Measurements from ENCODE around the gene ITGB4.

Gene ITGB4

DNA sequence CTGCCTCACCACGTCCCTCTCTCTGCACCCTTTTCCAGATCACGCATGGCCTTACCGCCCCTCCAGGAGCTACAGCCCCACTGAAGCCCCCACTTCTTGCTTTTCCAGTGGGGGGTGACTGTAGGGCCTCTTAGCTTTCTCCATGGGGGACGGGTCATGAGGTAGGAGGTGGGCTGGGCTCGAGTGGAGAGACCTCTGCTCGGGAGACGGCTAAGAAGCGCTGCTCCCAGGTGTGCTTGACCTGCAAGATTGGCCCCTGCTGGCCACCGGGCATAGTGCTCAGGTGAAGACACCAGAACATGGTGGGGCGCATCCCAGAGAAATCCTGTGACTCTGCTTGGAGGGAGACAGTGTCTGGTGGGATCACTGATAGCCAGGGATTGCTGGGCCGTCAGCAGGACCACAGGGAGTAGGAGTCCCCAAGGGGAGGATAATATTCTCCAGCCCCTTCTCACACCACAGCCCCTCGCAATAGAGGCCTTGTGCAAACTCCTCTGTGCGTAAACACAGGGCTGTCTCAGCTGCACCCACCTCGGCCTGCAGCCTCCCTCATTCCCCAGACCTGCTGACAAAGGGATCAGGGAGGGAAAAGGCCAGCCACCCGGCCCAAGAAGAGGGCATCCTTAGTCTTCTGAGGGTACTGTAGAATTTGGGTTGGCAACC is 52.7 kb downstream of the ITGB4 start:
- DNase-seq: no peak

DNA sequence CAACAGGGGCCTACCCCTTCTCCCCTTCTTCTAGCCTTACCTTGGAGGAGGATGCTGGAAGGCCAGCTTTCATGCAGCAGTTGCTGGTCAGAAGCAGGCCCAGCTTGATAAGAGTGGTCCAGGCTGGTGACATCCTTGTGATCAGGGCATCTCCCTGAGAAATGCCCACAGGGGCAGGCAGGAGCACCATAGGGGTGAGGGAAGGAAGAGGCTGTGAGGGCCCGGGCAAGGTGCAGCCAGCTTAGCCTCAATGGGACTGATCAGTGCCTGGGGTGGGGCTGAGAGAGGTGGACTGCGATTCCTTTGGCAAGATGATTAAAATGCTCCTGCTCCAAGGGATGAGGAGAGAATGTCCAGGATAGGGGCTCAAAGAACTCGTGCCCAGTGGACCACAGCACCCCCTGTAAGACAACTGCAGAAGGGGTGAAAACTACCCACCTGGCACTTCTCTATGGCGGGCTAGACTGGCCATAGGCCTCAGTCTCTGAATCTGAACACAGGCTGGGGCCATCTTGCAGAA is 53.3 kb downstream of the ITGB4 start:
- DNase-seq: no peak

DNA sequence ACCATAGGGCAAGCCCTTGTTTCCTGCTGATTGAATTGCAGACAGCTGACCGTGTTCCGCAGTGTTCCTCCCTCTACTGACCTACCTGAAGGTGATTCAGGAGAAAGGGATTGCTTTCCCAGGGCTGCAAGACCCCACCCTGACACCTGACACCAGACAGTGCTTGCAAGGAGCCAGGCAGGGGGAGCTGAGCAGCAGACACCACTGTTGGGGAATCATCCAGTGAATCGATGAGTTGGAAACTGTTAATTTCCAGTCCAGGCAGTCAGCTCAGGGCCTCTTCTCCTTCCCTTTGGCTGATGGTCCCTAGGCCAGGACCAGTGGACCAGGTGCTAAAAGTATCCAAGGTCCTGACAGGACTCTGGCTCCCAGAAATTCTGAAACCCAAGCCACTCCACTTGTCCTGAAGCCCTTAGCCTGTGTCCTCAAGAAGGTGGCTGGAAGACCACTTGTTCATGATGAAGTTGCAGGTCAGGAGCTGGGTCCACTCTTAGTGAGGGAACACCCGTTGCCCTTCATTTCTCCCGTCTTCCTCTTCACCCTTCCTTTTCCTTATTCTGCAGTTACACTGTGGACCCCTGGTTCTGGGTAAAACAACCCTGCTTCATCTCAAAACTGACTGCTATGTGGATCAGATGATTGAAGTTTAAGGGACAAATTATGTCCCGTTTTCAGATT is 53.9 kb downstream of the ITGB4 start:
- peak; percentile 50 for DNase-seq

DNA sequence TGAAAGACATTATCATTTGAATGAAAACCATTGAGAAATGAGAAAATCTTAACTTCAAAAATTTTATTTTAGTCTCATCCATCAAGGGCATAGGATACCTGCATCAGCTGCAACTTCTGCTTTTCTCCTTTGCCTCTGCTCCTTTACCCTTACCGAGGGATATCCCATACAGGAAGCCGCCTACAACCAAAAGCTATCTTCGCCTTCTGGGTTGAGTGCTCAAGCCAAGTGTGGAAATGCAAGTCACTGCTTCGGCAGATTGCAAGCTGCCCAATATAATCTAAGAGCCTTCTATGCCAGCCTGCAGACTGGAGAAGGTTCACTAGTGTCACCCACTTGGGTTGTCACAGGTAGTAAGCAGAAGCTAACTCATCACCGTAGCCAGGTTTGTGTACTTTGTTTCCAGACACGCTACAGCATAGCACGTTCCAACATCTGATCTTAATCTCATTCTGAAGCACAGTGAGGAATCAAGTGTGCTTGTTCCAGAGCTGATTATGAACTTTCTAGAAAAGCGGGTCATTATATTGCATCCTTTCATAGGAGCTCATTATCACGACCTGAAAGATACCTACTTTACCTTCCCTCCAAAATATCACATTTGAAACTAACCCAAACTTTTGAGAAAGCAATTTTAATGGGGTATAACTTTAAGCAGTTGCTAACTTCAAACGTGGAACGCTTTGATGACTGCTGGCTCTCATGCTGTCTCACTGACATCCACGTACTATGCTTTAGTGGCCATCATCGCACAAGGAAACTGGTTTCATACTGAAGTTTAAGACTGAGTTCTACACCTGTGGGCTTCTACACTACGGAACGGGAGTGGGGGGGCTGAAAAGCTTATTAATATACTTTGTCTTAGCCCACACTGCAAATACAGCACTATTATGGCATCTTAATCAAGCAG is 55.4 kb downstream of the ITGB4 start:
- DNase-seq: peak; percentile 33

DNA sequence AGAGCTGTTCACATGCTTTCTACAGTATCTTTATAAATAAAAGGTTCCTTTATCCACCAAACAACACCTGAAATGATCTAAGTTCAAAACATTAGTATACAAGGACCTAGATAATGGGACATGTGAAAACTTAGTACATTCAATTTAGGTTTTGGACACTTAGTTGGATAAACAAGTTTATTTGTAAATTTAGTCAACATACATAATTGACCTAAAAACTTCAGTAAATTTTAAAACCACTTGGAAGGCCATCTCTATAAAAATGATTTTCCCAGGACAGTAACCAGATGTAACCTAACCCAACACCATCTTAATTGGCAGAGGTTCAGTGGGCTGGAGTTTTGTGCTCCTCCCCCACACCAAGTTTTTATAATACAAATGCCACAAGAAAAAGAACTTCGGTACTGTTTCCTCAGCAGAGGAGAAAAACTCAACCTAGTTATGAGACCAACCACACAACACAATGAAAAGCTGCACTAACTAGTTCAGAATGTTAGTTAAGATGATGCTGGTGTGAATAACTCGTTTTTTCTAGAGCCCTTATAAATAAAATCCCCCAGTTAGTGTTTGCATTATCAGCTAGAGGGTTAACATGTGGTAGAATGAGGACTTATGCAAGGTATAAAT is 56.1 kb downstream of the ITGB4 start:
- no peak for DNase-seq

DNA sequence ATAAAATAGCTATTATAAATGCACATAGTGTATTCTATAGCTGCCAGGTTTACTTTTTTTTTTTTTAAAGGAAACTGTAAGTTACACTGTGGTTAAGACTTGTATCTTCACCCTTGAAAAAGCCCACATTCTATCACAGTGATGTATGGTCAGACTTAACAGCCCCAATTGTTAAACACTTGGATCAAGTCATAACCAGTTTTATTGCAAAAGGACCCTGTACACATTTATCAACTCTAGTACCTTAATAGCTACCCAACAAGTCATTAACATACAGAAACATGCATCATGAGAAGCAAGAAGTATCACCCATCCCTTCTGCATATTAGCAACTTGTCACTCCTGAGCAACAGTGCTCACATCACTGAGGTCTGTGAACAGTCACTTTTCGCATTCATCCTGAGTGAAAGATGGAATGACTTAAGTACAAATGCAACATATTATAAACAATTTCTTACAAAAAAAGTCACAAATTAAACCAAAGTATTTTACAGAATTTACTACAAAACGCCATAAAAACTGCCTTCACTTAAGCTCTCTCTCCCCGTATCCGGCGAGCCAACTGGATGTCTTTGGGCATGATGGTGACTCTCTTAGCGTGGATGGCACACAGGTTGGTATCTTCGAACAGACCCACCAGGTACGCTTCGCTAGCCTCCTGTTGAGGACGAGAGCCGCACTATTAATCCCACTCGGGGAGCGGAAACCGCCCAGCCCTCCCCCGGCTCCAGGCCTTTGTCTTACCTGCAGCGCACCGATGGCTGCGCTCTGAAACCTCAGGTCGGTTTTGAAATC is 57.0 kb downstream of the ITGB4 start:
- peak; percentile 61 for DNase-seq

DNA sequence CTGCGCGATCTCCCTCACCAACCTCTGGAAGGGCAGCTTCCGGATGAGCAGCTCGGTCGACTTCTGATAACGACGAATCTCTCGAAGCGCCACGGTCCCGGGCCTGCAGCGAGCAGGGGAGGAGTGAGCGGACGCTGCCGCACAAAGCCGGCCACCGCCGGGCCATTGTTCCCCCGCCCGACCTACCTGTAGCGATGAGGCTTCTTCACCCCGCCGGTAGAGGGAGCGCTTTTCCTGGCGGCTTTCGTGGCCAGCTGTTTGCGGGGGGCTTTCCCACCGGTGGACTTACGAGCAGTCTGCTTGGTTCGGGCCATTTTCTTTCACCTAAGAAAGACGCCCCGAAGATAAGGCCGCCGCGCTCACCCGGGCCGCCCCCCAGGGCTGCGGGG is 57.6 kb downstream of the ITGB4 start:
- peak; percentile 90 for DNase-seq

DNA sequence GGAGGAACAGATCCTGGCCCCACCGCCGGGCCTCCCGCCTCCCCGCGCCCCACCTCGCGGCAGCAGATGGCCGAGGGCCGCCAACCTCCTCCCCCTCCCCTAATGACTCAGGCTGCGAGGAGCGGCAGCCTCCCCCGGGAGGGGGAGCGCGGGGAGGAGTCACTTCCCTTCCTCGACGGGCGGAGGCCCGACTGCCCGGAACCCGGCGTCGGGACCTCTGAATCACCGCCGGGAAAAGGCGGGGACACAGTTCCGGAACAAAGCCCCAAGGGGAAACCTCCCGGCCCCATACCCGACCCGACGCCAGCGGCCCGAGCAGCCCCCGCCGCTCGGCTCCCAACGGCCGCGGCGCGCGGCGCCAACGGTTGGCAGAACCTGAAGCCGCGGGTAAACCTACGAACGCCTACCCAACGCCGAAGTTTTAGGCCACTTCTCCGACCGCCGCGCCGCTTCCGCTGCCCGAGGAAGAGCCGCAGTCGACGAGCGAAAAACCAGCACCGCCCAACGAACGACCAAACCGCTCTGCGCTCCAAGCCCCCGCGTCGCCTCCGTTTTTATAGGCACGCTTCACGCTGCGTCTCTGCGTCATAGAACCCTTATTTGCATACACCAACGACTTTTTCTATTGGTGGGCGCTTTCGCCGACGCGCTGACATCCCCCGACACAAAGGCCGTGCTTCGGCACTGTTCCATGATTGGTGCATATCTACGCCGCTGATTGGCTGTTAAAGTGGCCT is 58.2 kb downstream of the ITGB4 start:
- DNase-seq: peak; percentile 100

DNA sequence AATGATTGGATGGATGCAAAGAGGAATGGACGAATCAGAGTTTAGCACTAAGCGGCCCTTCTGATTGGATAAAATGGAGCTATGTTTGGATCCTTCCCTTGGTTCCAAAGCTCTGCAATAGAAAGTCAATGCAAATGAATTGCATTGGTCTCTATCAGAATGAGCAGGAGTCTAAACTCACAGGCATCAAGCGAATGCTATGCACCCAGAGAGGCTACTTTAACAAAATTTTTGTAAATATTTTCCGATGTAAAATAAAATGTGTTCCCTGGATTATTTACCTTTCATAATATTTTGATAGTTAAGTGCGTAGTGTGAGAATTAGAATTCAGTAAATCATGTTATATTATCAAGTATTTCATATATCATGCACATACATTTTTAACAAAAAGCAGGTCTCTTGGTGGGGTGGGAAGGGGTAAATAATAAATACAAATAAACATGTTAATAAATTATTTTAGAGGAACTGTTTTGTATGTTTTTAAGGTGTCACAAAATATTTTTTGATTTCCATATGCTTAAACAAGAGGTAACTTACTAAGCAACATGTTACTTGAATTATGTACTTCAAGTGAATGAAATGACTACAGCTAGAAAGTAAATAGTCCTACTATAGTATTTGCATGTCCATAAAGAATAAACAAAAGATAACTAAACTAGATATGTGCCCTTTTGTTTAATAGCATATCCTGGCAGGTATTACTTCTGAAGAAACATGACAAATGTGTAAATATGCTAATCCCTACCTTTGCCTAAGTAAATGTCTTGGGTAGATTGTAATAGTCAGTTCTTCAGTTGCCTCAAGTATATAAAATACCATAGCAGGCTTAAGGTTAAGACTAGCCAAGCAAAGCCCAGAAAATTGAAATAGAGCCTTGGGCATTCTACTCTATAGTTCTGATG is 59.0 kb downstream of the ITGB4 start:
- DNase-seq: no peak

DNA sequence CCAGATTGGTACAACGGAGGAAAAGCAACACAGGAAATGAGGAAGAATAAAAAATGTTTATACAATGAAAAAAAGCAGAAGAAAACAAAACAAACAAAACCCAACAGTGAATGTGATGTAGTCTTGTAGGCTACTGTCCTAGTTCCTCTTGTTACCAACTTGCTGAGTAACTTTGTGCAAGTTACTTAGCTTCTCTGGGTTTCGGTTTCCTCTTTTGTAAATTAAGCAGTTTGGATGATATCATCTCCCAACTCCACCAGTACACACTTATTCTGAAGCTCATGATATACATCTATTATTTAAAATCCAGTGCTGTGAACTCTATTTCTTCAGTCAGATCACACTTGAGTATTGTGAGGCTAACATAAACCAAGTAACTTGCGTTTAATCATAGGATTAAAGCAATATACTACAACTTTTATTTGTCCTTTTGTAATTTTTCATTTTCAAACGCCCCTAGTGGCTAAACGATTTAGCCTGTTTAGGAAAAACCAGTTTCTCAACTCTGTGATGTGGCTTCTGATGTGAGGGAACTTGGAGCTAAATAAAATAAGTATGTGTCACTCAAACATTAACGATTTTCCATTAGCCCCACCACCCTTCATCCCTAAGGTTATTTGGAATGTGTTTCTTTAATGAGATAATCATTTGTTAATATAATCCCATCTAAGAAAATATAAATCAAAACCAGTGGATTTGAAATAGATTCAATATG is 62.0 kb downstream of the ITGB4 start:
- DNase-seq: peak; percentile 49

DNA sequence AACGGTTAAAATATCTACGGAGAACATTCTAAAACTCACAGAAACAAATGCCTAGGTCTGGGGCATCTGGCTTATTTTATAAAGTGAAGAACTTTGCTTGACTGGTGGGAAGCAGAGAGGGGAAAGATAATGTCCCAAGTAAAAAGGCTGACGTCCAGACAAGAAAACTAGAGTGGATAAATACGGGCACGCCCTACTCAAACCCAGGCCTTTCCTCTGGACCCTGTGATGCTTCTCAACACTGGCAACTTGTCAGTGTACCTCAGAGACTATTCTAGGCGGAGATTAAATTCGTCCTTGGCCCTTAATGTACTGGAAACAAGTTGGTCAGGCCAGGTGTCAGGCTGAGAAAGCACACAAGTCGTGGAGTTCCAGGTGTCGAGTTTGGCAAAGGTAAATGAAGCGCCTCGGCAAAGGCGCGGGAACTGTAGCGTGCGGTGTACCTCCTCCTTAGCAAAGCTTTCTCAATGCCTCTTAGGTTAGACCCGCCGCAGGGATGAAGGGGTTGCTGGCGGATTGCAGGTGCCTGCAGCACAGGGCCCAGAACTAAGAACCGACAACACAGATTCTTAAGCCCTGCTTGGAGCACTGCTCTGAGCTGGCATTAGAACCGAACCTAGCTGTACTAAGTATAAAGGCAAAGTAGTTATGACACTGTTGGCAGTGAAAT is 62.7 kb downstream of the ITGB4 start:
- no peak for DNase-seq

DNA sequence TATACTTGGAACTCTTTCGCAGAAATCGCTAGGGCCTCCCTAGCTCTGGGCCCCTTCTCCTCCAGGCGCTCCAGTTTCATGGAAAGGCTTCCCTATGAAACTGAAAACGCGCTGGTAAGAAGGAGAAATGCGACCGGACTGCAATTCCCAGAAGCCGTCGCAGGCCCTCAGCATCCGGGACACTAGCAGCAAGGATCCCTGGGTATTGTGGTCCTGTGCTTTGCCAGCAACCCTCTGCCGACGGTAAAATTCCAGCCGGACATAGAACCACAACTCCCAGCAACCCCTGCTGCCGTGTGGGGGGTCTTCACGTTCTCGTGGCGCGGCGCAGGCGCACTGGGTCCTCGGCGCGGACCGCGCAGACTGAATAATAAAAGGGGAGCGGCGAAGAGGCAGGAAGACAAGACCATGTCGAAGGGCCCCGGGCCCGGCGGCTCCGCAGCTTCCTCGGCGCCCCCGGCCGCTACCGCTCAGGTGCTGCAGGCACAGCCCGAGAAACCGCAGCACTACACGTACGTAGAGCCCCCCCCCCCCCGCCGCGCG is 63.3 kb downstream of the ITGB4 start, which contains the start of gene UNK:
UNK (plus strand) TSS at position 334 of the 543 bp plus-strand sequence; CDS start at position 409, 75 bp downstream.
- DNase-seq: peak; percentile 100

DNA sequence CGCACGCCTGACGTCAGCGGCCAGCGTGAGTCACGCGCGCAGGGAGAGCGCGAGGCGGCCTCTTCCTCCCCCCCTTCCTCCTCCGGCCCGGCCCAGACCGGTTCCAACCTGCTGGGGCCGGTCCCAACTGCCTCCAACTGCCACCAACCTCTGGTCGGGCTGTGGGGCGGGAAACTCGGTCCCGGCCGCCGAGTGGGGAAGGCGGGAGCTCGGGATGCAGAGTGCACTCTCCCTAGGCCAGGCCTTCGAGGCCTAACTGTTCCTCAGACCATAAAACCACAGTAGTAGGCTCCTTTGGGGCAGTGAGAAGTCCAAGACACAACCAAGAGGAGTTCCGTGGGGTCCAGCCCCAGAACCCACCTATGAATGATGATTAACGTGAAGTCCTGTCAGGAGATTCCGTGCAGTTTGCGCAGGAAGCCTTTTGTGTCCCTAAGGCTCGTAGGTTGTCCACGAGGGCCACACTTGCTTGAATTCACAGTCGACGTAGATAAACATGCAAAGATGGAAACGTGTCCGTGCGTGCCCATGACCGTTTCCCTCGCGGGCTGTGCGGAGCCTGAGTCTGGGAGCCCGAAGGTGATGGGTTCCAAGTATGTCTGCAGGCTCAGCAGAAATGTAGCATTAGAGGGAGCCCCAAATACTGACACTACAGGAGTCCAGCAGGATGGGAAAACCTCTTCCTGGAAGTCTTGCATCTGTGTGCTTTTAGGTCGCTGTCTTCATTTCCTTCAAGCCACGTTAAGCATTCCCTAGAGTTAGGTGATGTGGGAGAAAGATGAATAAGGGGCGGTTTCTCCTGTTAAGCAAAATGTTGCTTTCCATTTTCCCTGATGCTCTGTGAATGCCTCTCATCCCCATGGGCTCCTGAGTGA is 64.0 kb downstream of the ITGB4 start:
- DNase-seq: peak; percentile 95

DNA sequence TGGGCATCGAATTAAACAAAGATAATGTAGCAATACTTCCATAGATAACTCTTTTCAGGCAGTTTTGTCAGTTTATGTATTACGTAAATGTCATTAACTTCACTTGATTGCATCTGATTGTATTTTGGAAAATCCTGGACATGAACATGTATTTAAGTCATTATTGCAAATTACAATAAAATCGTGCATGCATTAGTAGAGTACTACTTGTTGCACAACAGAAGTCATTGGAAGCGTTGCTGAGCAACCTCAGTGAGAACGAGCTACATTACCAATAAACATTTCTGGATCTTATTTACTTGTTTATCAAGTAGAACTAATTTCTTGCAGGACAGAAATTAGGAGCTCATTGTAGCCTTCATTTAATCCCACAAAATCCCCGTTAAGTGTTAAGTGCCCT is 70.0 kb downstream of the ITGB4 start:
- no peak for DNase-seq

DNA sequence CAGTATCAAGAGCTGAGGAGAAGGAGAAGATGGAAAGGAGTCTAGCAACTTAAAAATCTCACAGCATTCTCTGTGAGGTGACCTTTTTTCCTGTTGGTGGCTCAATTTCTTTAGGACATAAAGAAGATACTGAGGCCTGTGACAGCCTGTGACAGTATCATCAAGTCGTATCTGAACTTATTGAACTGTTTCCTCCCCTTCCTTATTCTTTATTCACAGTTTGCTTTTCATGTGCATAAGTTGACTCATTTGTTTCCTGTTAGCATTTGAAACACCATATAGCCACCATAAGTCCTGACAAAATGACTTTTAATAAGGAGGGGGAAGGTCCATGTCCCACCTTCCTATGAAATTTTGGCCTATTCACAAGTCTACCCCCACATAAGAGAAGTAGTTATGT is 72.2 kb downstream of the ITGB4 start:
- DNase-seq: no peak

DNA sequence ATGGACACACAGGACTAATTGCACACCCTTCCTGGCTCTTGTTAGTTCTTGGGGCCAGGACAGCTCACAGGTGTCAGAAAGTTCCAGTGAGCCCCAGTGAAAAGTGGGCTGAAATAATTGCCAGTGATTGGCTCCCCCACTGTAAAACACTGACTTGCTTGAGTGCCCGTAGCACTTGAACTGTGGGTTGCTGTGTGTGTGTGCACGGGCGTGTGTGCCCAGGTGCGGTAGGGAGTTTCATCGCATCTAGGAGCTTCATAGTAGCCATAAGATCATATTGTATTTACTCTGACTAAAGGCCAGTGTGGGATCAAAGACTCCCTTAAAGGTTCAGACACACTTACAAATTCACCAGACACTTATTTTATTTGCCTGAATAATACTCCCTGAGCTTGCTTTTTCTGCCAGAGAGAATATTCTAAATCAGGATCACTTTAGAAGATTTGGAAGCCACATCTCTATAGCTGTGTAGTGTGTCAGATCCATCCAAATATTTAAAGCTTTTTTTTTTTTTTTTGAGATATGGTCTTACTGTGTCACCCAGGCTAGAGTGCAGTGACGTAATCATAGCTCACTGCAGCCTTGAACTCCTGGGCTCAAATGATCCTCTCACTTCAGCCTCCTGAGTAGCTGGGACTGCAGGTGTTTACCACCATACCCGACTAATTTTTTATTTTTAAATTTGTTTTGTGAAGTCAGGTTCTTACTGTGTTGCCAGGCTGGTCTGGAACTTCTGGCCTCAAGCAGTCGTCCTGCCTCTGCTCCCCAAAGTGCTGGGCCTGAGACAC is 74.8 kb downstream of the ITGB4 start:
- DNase-seq: no peak

DNA sequence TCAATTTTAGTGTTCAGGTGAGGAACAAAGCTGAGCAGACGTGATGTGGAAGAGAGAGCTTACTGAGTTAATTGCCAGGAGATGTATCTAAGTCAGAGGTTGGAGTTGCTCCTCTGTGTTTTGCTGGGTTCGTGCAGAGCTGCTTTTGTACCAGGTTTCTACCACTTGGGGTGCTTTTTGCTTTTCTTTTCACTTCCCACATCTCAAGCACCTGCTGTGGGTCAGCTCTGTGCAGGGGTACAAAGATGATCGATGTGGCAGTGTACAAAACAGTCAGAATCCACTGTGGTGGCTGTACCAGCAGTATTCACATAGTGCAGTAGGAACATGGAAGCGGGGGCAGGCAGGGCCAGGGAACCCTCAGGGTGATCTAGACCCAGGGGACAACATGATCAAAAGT is 78.1 kb downstream of the ITGB4 start:
- no peak for DNase-seq

Data from NCI-H82 (cell line).